Keratinocyte (primary cell): ENCODE measurements around the gene MAGI2. TPM values are rescaled to one million over a fixed set of nuclear protein-coding genes. Genes with fewer than 3 reads are reported as not detected.

ENCODE experiments used
- DNase-seq: peaks from one replicate; pipeline ENCODE4 v3.0.0-alpha.2; 2011; ENCODE audit warnings: low read depth, missing footprints, low spot score
- FAIRE-seq: peaks from 2 replicates; lab custom pipeline; 2011; peaks lifted over from hg19 to GRCh38; lab: Jason Lieb, UNC
- H2AFZ ChIP-seq: 2 replicates; pipeline ENCODE4 v1.6.0; 2012; ENCODE audit warnings: low read length, control low read depth, inconsistent platforms; ENCODE audit not compliant: control insufficient read depth
- H3K27ac ChIP-seq: 2 replicates; pipeline ENCODE4 v1.5.1; 2011; ENCODE audit warnings: low read length; ENCODE audit not compliant: control insufficient read depth, insufficient read depth
- H3K27me3 ChIP-seq: 3 replicates; pipeline ENCODE4 v1.6.0; 2011; ENCODE audit warnings: low read length; ENCODE audit not compliant: control insufficient read depth, insufficient read depth; ENCODE audit errors: extremely low read depth
- H3K36me3 ChIP-seq, 2 experiments: 2 replicates in 1 of 2; 3 replicates in 1 of 2; pipeline ENCODE4 v1.5.1; 2011; ENCODE audit warnings: low read length in 2 of 2, mild to moderate bottlenecking in 1 of 2; ENCODE audit not compliant: control insufficient read depth in 2 of 2, insufficient read depth in 2 of 2; ENCODE audit errors: extremely low read depth in 1 of 2
- H3K4me1 ChIP-seq: 3 replicates; pipeline ENCODE4 v1.5.1; 2011; ENCODE audit warnings: low read length; ENCODE audit not compliant: control insufficient read depth, insufficient read depth; ENCODE audit errors: extremely low read depth
- H3K4me2 ChIP-seq: 3 replicates; pipeline ENCODE4 v1.6.0; 2011; ENCODE audit warnings: low read depth, low read length; ENCODE audit not compliant: control insufficient read depth, insufficient read depth; ENCODE audit errors: extremely low read depth
- H3K4me3 ChIP-seq, 3 experiments: fragments of 200-600 bp in 1 of 3; sonication (generic) in 1 of 3; 2 replicates in 2 of 3; 3 replicates in 1 of 3; pipeline ENCODE4 v1.5.1; 2011 to 2016; ENCODE audit warnings: low read length in 3 of 3, mild to moderate bottlenecking in 3 of 3, control low read depth in 2 of 3, inconsistent platforms in 1 of 3, low read depth in 1 of 3, mixed read lengths in 1 of 3, mixed run types in 1 of 3, moderate library complexity in 1 of 3; ENCODE audit not compliant: control insufficient read depth in 2 of 3, insufficient read depth in 2 of 3; ENCODE audit errors: extremely low read depth in 1 of 3
- H3K79me2 ChIP-seq: 2 replicates; pipeline ENCODE4 v1.6.0; 2012; ENCODE audit warnings: low read length; ENCODE audit not compliant: control insufficient read depth, insufficient read depth
- H3K9ac ChIP-seq: 3 replicates; pipeline ENCODE4 v1.6.0; 2011; ENCODE audit warnings: low read length; ENCODE audit not compliant: control insufficient read depth, insufficient read depth; ENCODE audit errors: extremely low read depth
- H3K9me1 ChIP-seq: 3 replicates; pipeline ENCODE4 v1.6.0; 2011; ENCODE audit warnings: low read length; ENCODE audit not compliant: control insufficient read depth, insufficient read depth; ENCODE audit errors: extremely low read depth
- H3K9me3 ChIP-seq: 2 replicates; pipeline ENCODE4 v1.5.1; 2012; ENCODE audit warnings: low read depth, low read length; ENCODE audit not compliant: control insufficient read depth
- H4K20me1 ChIP-seq: 3 replicates; pipeline ENCODE4 v1.6.0; 2011; ENCODE audit warnings: low read length; ENCODE audit not compliant: control insufficient read depth, insufficient read depth; ENCODE audit errors: extremely low read depth
- EZH2 ChIP-seq: IDR thresholded peaks from one replicate; pipeline ENCODE4 v1.6.1; 2012; ENCODE audit warnings: inconsistent platforms, mild to moderate bottlenecking, low read length, moderate library complexity
- dilution Hi-C: fragments of 300-500 bp; cut with MboI; formaldehyde crosslinking; loops from one replicate; pipeline ENCODE4 v1.7.0; 2020; ENCODE audit warnings: low sequenced_read_pairs; ENCODE audit not compliant: extremely low pct_ligation_motif_present
- polyA plus RNA-seq, 5 experiments: library from polyadenylated mRNA; depleted of rRNA in 3 of 5; stranded (reverse) in 3 of 5; stranded (forward) in 1 of 5; unstranded in 1 of 5; fragments of >200 nt; gene quantifications; 1 replicate in 1 of 5; 2 replicates in 3 of 5; 3 replicates in 1 of 5; pipeline versions ENCODE4 v1.2.1 to v1.2.3, GENCODE V29; 2011 to 2012; ENCODE audit warnings: missing spikeins in 2 of 5, low read depth in 1 of 5, low replicate concordance in 1 of 5
- TF ChIP-seq, protein P1 (sequence below), 3 experiments: IDR thresholded peaks in 1 of 3; conservative IDR thresholded peaks in 1 of 3; optimal IDR thresholded peaks in 1 of 3; 2 replicates in 2 of 3; 3 replicates in 1 of 3; pipeline versions ENCODE3 to v1.5.1; 2011; ENCODE audit warnings: low read length in 3 of 3, mild to moderate bottlenecking in 3 of 3, moderate library complexity in 2 of 3, control low read depth in 1 of 3, inconsistent platforms in 1 of 3; ENCODE audit not compliant: insufficient read depth in 2 of 3; ENCODE audit errors: extremely low read depth in 1 of 3

The MAGI2 gene
- polyA plus RNA-seq, 1 donor (not counting 4 experiments of a cell fraction or from before 2014, with no cell fraction given), result 0.07 TPM

- Histone ChIP-seq H3K36me3 (no peaks in the 10 kb centered on the region), H3K9me3 (no peaks in the 10 kb centered on the region), H3K79me2 (no peaks in the 10 kb centered on the region), H3K4me3 (no peak overlapping the region), H3K4me1 (peaks cover 4% of the 10 kb centered on the region), H3K27ac (no peak overlapping the region), H3K9me1 (no peaks in the 10 kb centered on the region), H2AFZ (no peak overlapping the region), H3K27me3 (no peaks in the 10 kb centered on the region), H3K9ac (no peak overlapping the region), H3K4me2 (no peak overlapping the region), H4K20me1 (no peaks in the 10 kb centered on the region)
- dilution Hi-C loops, result no loop called here
- DNase-seq (no peak), FAIRE-seq (no peak)
- TF ChIP-seq, protein P1, sequence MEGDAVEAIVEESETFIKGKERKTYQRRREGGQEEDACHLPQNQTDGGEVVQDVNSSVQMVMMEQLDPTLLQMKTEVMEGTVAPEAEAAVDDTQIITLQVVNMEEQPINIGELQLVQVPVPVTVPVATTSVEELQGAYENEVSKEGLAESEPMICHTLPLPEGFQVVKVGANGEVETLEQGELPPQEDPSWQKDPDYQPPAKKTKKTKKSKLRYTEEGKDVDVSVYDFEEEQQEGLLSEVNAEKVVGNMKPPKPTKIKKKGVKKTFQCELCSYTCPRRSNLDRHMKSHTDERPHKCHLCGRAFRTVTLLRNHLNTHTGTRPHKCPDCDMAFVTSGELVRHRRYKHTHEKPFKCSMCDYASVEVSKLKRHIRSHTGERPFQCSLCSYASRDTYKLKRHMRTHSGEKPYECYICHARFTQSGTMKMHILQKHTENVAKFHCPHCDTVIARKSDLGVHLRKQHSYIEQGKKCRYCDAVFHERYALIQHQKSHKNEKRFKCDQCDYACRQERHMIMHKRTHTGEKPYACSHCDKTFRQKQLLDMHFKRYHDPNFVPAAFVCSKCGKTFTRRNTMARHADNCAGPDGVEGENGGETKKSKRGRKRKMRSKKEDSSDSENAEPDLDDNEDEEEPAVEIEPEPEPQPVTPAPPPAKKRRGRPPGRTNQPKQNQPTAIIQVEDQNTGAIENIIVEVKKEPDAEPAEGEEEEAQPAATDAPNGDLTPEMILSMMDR (optimal IDR thresholded peaks at IDR 0.05 in 1 of 3, IDR thresholded peaks at IDR 0.05 in 1 of 3, conservative IDR thresholded peaks at IDR 0.05 in 1 of 3; ENCODE audit: extremely low read depth in 1 of 3, insufficient read depth in 2 of 3, low read length in 3 of 3), result no peak
Measured at GRCh38 chr7:78081888-78082287, 1371.6 kb downstream of the MAGI2 start.

DNA sequence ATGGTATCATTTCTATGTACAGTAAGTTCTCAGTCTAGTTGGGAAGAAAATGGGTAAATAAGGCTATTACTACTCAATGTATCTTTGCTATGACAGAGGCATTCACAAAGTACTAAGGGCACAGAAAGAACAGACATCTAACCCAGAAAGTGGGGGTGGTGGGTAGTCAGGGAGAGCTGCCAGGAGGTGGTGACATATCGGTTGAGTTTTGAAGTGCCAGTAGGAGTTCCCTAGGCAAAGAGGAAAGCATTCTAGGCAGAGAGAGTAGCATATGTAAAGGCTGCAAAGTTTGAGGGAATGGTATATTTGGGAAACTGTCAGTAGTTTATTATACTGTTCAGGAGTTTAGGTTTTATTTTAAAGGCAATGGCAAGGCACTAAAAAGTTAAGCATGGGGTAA lies 1372.1 kb downstream of the MAGI2 start:
- no peaks in the 10 kb centered on the region for H3K36me3 ChIP-seq
- no peak overlapping the region for H3K4me3 ChIP-seq
- no peaks in the 10 kb centered on the region for H4K20me1 ChIP-seq
- no peaks in the 10 kb centered on the region for H3K27me3 ChIP-seq
- no peak overlapping the region for H2AFZ ChIP-seq
- H3K27ac ChIP-seq, result no peak overlapping the region
- H3K9me1 ChIP-seq, result no peaks in the 10 kb centered on the region
- H3K79me2 ChIP-seq, result no peaks in the 10 kb centered on the region
- H3K9ac ChIP-seq, result no peak overlapping the region
- no peaks in the 10 kb centered on the region for H3K9me3 ChIP-seq
- TF ChIP-seq EZH2, result no peak
- TF ChIP-seq, protein P1 (optimal IDR thresholded peaks at IDR 0.05 in 1 of 3, IDR thresholded peaks at IDR 0.05 in 1 of 3, conservative IDR thresholded peaks at IDR 0.05 in 1 of 3; ENCODE audit: extremely low read depth in 1 of 3, insufficient read depth in 2 of 3, low read length in 3 of 3), result no peak
- H3K4me1 ChIP-seq, result peaks cover 4% of the 10 kb centered on the region
- dilution Hi-C loops, result no loop called here
- no peak overlapping the region for H3K4me2 ChIP-seq
- DNase-seq (no peak), FAIRE-seq (no peak)
